ENCODE measurements around the gene PLA2G4D.

The PLA2G4D gene

DNA sequence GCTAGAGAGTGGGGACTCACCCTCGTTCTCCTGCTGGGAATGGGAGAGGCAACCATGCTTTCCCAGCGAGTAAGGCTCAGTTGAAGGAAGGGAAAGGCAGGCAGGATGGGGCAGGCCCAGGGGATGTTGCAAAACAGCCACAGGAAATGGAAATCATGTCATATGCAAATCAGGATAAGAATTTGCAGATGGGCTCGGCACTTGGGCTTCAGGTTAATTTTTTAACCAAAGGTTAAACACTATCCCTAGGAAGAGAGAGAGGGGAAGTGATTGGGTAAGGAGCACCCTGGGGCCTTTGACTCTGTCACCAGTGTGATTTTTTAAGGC is 59.0 kb downstream of the PLA2G4D start:
- no peak overlapping the region for H3K4me3 ChIP-seq (ENCODE audit: low read depth, low read length)
- TF ChIP-seq, protein P1, sequence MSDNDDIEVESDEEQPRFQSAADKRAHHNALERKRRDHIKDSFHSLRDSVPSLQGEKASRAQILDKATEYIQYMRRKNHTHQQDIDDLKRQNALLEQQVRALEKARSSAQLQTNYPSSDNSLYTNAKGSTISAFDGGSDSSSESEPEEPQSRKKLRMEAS (IDR thresholded peaks at IDR 0.05; ENCODE audit: low read depth, low read length), result no peak
- peak; percentile 52 for DNase-seq (ENCODE audit: low read depth)

DNA sequence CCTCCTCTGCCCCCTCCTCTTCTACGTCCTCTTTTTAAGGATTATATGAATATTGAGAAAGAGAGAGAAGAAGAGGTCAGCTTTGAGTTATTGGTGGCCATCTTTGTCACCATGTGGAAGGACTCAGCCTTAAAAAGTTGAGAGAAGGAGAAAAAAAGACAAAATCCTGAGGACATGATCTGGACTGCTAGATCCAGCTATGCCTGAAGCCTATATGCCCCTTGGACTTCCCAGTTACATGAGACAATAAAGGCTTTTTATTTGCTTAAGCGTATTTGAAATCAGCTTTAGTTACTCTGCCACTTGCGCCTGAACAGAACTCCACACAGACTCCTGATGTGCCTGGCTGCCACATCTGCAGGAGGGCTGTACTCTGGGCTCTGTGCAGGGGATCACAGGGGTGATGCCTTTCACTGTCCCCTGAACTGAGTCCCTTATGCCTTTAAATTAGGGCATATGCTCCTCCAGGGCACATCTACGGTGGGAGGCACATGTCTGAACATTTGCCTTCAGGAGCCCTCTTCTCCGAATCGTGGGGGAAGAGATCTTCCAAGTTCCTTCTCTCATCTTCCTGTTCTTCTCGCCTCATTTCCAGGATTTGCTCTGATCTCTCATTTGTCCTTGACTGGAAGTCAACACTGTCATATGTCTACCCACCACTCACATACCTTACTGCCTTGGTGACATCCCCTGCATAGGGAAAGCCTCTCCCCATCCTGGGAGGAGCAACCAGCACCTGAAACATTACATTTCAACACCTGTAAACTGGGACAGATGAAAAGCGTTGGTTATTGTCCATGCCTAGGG is 59.5 kb downstream of the PLA2G4D start:
- no peak for TF ChIP-seq MYC (IDR thresholded peaks at IDR 0.05; ENCODE audit: low read depth, low read length)
- TF ChIP-seq, protein P1 (IDR thresholded peaks at IDR 0.05; ENCODE audit: low read depth, low read length), result no peak
- TF ChIP-seq, protein P2, sequence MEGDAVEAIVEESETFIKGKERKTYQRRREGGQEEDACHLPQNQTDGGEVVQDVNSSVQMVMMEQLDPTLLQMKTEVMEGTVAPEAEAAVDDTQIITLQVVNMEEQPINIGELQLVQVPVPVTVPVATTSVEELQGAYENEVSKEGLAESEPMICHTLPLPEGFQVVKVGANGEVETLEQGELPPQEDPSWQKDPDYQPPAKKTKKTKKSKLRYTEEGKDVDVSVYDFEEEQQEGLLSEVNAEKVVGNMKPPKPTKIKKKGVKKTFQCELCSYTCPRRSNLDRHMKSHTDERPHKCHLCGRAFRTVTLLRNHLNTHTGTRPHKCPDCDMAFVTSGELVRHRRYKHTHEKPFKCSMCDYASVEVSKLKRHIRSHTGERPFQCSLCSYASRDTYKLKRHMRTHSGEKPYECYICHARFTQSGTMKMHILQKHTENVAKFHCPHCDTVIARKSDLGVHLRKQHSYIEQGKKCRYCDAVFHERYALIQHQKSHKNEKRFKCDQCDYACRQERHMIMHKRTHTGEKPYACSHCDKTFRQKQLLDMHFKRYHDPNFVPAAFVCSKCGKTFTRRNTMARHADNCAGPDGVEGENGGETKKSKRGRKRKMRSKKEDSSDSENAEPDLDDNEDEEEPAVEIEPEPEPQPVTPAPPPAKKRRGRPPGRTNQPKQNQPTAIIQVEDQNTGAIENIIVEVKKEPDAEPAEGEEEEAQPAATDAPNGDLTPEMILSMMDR (IDR thresholded peaks at IDR 0.05; ENCODE audit: low read depth, low read length), result no peak
- no peak overlapping the region for H3K4me3 ChIP-seq (ENCODE audit: low read depth, low read length)

DNA sequence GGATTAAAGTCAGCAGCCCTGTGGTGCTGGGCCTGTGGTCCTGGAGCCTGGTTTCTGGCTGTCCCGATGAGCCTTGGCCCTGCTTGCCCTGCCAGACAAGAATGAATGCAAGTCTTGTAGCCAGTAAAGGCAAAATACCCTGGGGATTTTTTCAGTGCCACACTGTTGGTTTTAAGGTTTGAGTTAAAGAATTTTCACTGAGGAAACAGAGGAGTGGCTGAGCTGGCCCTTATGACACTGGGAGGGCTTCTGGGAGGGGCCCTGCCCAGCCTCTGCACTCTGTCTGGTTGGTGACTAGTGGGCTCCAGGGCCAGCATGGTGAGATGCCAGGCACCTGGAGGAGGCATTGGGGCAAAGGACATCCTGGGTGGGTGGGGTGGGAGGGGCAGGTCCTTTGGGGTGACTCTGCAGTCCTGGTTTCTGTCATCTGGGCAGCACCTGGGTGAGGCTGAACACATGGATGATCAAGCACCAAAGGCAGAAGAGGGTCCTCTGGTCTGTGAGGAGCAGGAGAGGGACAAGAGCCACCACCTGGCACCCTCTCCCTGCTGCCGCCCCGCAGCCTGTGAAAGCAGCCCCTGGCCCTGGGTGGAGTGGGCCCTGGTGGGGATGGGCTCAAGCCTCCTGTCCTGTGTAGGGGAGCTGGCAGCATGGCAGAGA is 61.0 kb downstream of the PLA2G4D start:
- no peak for DNase-seq (ENCODE audit: low read depth)
- TF ChIP-seq, protein P1 (IDR thresholded peaks at IDR 0.05; ENCODE audit: low read depth, low read length), result no peak
- TF ChIP-seq MYC (IDR thresholded peaks at IDR 0.05; ENCODE audit: low read depth, low read length) (no peak), POLR2A (IDR thresholded peaks at IDR 0.05; ENCODE audit: extremely low read depth, insufficient read length) (no peak)
- TF ChIP-seq, protein P2 (IDR thresholded peaks at IDR 0.05; ENCODE audit: low read depth, low read length), result no peak
- no peak overlapping the region for H3K4me3 ChIP-seq (ENCODE audit: low read depth, low read length)

More for the DNA sequence above, 59.5 kb downstream of the PLA2G4D start:
- DNase-seq (ENCODE audit: low read depth), result no peak

DNA sequence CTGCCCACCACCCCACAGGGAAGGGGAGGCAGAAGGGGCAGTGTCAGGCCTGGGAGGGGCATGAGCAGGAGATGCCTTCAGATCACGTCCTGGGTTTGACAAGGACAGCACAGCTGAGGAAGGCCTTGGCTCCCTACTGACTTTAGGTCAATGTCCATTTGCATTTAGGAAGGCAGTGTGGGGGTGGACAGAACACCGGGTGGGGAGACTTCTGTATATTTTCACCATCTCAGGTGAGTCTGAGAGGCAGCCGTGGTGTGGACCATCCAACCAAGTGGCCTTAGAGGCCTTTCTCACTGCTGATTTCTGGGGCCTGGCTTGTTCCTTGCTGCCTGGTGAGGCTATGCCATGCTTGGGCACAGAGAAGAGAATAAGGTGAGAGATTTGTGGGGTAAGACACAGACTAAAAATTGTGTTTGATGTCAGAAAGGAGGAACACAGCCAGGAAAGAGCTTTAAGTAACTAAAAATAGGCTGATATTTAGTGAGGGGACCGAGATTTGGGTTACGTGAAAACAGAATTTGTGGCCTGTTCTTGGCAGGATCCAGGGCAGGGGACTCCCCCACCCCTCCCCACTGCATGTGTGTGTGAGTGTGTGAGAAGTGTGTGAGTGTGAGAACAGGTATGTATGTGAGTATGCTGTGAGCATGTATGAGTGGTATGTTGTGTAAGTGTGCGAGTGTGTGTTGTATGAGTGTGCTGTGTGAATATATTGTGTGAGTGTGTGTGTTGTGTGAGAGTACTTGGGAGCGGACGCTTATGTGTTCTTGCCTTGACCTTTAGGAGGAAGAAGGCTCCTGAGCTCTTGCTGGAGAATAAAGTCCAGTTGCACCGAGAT is 61.8 kb downstream of the PLA2G4D start:
- no peak for DNase-seq (ENCODE audit: low read depth)
- TF ChIP-seq MYC (IDR thresholded peaks at IDR 0.05; ENCODE audit: low read depth, low read length) (no peak), POLR2A (IDR thresholded peaks at IDR 0.05; ENCODE audit: extremely low read depth, insufficient read length) (no peak)
- TF ChIP-seq, protein P1 (IDR thresholded peaks at IDR 0.05; ENCODE audit: low read depth, low read length), result no peak
- TF ChIP-seq, protein P2 (IDR thresholded peaks at IDR 0.05; ENCODE audit: low read depth, low read length), result no peak
- H3K4me3 ChIP-seq (ENCODE audit: low read depth, low read length), result no peak overlapping the region

DNA sequence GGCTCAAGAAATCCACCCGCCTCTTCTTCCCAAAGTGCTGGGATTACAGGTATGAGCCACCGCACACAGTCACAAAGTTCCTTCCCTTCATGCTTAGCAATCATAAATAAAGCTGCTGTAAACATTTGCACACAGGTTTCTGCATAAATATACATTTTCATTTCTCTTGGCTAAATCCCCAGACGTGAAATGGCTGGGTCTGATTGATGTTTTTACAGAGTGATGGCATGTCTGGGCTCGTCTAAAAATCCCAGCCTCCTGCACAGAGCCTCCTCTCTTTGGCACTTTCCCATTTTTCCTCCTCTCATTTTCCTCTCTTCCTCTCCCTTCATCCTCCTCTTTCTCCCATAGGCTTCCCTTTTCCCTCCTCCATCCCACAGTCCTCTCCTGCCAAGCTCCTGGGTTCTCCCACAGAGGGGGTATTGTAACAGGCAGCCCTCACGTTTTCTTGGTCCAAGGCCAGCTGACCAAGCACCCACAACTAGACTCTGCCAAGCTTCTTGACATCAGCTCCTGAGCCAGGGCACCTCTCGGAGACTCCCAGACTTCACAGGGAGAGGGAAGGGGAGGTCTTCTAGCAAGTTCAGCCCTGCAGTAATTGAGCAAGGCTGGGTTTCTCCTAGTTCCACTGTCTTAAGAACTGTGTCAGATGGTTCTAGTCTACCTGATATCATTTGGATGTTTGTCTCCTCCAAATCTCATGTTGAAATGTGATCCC is 63.0 kb downstream of the PLA2G4D start:
- DNase-seq (ENCODE audit: low read depth), result no peak
- no peak for TF ChIP-seq POLR2A (IDR thresholded peaks at IDR 0.05; ENCODE audit: extremely low read depth, insufficient read length)
- TF ChIP-seq MYC (IDR thresholded peaks at IDR 0.05; ENCODE audit: low read depth, low read length), result no peak
- TF ChIP-seq, protein P2 (IDR thresholded peaks at IDR 0.05; ENCODE audit: low read depth, low read length), result no peak
- TF ChIP-seq, protein P1 (IDR thresholded peaks at IDR 0.05; ENCODE audit: low read depth, low read length), result no peak
- H3K4me3 ChIP-seq (ENCODE audit: low read depth, low read length), result no peak overlapping the region
